ENCODE measurements around the gene ERRFI1.

ERRFI1 gene

DNA sequence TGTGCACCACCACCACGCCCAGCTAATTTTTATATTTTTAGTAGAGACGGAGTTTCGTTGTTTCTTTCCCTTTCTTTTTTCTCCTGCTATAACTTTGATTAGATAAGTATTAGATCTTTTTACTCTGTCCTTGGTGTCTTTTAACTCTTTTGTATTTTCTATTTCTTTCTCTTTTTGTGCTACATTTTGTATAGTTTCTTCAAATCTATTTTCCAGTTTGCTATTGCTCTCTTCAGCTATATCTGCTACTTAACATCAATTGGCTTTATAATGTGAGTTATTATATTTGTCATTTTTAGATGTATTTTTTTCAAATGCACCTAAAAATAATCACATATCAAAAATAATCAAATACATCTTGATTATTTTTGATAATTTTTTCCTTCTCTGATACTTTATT is 16.0 kb upstream of the ERRFI1 start:
- DNase-seq (ENCODE audit: low read depth) = no peak

DNA sequence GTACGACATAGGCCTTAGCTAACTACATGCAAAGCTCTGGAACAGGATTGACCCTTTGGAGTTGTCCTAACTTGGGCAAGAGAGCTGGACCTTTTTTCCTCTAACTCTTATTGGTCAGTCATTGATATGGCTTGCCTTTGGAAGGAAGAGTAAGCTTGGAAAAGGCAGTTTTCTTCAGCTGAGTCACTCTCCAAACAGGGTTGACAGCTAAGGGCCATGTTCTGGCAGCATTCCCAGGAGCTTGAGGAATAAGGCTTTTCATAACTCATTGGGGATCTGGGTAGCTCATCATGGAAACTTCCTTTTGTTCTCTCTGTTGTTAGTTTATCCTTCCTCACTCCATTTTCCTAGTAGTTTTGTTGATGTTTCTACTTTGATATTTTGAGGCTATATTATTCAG is 14.5 kb upstream of the ERRFI1 start:
- DNase-seq (ENCODE audit: low read depth) = no peak

DNA sequence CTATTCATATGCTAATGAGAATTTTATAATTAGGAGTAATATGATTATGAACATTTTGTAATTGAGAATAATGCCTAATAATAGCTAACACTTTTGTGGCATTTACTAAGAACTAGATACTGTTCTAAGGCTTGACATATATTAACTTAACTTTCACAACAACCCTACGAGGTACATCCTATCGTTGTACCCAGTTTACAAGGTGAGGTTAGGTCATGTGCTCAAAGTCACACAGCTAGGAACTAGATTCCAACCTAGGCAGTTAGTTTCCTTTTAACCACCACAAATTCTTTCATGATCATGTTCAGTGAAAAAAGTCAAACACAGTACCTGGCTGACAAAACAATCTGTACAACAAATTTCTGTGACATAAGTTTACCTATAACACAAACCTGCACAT is 13.0 kb upstream of the ERRFI1 start:
- no peak for DNase-seq (ENCODE audit: low read depth)

DNA sequence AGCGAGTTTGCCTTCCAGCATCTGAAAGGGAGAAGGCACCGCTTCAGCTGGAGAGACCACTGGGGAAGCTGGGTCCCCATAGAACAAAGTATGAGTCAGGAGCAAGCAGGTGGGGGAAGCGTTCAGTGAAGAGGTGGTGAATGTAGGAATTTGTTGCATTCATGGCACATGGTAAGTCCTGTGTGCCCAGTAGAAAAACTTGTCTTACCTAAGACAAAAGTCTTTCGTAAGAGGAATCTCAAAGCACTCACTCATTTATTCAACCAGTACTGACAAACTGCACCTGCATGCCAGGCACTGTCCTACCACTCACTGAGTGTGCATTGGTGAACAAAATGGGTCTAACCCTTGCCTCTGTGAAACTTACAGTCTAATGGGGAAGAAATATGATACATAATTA is 9.2 kb upstream of the ERRFI1 start:
- DNase-seq (ENCODE audit: low read depth) = no peak

DNA sequence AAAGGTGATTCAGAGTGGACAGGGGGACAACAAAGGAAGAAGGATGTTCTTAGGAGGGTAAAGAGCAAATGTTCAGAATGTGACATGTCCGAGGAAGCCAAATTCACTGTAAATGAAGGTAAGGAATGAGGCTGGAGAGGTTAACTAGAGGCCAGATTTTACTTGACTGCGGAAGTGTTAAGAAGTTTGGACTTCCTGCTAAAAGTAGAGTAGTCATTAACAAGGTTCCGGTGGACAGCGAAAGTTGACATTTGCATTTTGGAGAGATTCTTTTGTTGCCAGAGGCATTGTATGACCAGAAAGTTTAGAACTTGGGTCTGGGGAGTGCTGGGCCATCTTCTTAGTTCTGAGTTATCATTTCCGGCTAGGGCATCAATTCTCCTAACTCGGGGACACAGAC is 7.2 kb upstream of the ERRFI1 start:
- DNase-seq (ENCODE audit: low read depth) = no peak

DNA sequence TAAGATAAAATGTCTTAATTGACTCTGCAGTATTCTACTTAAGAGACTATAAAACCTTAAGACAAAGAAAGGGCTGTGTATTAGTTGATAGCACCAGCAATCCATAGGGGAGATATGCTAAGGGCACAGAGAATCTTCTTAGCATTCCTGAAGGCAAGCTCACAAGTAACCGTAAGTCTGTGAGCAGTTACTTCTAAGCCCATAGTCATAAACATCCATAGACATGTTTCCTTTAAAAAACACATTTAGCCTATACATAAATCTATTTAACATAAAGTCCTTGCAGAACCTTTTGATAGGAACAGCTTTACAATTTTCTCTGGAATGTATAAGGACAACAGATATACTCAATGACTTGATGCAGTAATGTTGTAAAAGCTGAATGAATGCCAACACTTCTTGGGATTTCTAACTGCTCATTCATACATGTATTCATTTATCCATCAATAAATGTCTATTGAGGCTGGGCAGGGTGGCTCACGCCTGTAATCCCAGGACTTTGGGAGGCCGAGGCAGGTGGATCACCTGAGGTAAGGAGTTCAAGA is 6.3 kb upstream of the ERRFI1 start:
- DNase-seq (ENCODE audit: low read depth) = no peak

DNA sequence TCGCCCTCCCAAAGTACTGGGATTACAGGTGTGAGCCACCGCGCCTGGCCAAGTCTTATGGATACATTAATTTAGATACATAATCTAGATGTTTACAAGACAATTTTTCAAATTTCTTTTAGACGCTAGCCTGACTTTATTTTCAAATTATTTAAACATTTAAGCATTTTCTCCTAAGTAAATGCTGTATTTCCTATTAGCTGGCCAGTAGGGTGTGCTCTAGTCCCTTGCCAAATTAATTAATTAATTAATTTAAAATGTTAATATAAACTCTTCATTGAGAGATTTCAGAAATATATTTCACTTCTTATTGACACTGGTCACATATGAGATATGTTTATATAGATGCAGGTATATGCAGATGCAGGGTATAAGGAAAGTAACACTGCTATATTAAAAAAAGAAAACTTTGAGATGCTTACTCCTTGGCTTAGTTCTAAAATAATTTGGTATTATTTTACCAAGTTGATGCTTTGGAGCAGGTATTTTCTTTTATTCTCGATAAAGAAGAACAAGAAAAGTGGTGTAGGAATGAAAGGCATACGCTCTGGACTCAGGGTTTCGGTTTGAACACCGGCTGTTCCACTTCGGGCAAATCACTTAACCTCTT is 5.2 kb upstream of the ERRFI1 start:
- DNase-seq (ENCODE audit: low read depth) = no peak

DNA sequence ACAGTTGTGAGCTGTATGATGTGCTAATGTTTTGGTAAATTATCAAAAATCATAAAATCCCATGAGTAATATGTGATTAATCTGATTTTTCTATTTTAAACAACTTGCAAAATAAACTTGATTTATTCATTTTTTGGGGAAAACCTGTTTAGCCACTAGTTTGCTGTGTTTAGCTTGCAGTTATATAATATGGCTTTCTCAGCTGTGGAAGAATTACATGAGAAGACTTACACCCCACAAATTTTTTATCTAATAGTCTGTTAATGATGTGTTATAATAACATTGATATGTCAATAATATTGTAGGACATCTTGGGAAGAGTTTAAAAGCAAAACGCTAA is 2.4 kb upstream of the ERRFI1 start:
- no peak for DNase-seq (ENCODE audit: low read depth)

DNA sequence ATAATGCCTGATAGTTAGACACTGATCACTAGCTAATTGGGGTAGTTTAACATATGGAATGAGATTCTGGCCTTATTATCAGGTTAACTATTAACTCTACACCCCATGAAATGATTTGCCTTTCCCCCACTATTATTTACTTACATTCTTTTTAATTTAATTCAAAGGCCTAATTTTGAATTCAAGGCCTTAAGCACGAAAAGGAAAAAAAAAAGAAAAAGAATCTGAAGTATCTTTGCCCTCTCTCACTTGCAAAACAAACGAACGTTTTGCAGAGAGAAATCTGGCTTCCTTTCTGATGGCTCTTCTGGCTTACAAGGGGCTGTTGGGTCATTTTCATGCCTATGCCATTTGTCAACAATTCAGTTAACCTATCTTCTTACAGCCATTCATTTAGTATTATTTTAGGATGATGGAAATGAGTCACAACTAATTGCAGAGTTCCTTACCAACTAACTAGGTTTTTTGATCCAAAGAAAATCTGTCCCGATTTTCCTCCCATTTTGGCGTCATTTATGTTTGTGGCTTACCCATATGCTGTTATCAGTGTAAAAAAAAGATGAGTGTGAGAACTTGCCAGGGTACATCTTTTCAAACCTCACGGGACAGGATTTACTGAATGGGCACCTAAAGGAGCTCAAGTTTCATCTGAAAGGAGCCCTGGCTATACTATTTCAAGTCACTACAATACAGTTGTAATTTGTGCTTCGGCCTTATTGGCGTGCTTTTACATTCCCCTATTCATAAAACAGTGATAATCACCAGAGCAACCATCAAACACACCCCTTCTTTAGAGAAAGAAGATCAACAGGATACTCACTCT is 1.9 kb upstream of the ERRFI1 start:
- DNase-seq (ENCODE audit: low read depth) = no peak

DNA sequence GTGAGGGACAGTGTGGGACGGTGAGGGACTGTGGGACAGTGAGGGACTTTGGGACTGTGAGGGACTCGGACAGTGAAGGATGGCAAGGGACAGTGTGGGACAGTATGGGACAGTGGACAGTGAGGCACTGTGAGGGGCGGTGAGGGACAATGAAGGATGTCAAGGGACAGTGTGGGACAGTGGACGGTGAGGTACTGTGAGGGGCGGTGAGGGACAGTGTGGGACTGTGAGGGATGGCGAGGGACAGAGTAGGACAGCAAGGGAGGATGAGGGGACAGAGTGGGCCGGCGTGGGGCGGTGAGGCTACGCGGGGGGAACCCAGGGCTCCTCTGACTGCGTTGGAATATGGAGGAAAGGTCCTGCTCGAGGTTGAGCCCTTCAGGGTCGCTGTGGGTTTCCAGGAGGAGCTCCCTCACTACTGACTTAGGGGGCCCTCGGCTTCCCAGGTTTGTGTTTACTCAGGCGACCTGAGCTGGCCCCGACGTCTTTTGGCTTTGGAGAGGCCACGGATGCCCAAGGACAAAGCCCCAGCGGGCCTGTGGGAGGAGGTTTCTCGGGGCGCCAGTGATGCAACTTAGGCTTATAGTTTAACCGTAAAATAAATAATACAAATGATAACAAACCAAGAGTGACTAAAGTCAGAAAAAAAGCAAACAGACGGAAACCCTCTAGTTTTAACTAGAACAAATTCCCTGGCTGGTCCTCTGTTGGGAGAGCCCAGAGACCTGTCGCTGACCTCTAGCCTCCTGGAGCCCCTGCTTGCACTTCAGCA is 1.1 kb upstream of the ERRFI1 start:
- no peak for DNase-seq (ENCODE audit: low read depth)

DNA sequence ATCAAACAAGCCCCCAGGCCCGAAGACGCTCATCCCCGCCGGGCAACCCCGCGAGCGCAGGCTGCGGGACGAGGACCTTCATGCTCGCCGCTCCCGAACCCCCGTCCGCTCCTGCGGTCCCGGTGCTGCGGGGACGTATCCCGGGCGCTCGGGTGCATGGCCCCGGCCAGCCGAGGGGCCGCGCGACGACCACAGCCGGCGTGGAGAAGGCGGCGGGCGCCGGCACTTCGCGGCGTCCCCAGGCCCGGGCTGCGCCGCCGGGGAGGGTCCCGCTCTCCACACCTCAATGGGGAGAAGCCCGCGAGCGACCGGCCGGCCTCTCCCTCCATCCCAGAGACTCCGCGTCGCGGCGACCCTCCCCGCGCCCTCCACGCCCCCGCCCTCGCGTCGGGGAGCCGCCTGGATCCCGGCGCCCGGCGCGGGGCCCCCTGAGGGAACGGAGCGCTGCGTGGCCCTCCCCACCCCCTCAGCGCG is 401 bp downstream of the ERRFI1 start:
- DNase-seq (ENCODE audit: low read depth) = no peak

DNA sequence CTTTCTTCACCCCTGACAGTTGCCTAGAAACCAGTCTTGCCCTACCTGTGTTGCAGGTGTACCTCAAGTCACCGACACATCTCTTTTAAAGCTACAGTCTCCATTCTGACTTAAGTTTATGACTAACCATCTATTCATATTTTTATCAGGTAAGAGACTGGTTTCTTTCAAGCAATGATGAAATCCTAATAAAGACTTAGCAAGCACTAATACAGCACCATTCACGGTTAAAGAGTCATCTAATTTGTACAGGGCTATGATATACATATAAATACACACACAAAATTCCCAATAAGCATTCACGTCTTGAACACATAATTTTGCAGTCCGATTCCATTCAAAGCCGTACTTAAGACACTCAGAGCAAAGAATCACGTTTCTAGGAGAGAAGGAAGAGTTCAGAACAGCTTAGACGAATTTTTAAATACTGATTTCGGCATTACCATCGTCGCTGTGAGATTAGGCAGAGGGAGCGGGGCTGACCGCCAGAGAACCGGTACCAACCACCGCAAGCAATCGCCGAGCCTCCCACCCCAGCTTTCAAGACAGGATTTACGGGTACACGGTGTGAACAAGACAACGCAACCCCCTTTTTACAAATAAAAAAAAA is 943 bp downstream of the ERRFI1 start:
- no peak for DNase-seq (ENCODE audit: low read depth)

DNA sequence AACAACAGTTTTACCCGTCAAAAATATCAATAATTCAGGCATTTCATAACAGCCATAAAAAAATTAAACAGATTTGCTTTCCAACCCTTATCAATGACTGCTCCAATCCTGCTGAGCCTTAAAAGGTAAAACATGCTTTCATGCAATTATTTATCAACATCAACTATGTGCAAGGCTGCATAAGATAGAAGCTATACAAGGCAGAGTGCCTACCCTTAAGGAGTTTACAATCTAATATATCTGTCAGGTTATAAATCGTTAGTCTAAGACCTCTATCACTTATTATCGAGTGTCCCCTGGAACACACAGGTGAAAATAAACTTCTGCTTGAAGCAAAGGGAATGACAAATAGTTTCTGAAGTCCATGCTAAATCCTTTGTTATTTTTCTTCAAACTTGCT is 1.8 kb downstream of the ERRFI1 start:
- DNase-seq (ENCODE audit: low read depth) = no peak

DNA sequence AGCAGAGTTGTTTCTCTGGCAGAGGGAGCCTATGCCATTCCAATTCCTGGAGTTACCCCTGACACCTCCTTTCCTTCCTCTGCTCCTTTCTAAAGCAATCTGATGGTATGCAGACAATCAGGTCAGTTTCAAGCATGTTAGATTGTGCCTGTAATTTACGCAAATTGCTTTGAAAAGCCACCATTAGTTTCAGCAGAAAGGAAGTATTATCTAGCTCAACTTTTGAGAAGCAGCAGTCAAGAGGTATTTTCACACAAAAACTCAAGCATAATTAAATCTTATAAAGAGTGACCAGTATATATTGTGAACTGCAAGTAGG is 2.2 kb downstream of the ERRFI1 start:
- no peak for DNase-seq (ENCODE audit: low read depth)

DNA sequence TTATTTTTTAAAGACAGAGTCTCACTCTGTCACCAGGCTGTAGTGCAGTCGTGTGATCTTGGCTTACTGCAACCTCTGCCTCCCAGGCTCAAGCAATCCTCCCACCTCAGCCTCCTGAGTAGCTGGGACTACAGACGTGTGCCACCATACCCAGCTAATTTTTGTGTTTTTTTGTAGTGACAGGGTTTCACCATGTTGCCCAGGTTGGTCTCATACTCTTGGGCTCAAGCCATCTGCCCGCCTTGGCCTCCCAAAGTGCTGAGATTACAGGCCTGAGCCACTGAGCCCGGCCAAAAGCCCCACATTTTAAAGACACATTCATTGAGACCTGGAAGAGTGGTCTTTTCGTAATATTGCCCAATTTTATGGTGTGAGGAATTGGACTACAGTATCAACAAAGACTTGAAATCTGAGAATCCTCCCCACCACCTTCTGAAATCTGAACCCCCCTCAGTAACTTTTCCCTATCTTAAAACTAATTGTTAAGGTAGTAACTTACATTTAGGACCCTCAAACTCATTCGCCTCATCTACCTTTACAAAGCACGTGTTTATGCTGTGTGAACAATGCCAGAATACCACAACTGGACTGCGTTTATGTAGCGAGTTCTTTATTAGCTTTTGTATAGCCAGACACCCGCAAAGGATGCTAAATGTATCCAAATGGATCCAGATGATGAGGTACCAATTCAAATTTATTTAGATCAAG is 2.7 kb downstream of the ERRFI1 start:
- DNase-seq (ENCODE audit: low read depth) = no peak

DNA sequence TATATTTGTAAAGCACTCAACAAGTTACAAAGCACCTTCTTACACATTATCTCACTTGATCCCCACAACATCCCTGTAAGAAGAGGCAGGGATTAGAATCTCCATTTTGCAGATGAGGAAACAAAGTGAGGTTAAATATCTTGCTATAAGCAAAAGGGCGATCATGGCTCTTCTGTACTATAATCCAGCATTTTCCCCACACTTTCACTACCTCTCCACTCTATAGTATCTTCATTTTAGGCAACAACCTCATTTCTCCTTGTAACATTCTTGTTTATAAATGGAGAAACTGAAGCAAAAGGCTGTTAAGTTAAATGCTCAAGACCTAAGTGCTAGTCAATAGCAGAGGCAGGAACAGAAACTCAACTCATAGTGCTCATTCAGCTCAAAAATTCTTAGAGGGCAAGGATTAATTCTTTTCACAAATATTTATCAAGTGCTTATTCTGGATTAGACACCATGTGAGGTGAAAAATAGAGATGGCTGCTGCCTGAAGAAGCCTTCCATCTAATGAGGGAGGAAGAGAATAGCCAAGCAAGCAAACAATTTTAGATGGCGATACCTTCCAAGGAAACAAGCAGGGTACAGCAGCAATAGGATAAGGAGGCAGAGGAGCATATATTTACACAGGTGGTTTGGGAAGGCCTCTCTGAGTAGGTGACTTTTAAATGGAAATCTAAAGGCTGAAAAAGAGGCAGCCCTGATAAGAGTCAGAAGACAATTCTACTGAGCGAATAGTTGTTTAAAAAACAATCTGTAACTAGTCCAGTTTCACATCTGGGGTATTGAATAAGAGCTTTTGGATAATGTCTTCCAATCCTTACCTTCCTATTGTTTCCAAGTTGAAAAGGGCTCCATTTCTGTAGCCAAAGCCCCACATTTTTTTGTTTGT is 3.5 kb downstream of the ERRFI1 start:
- no peak for DNase-seq (ENCODE audit: low read depth)

DNA sequence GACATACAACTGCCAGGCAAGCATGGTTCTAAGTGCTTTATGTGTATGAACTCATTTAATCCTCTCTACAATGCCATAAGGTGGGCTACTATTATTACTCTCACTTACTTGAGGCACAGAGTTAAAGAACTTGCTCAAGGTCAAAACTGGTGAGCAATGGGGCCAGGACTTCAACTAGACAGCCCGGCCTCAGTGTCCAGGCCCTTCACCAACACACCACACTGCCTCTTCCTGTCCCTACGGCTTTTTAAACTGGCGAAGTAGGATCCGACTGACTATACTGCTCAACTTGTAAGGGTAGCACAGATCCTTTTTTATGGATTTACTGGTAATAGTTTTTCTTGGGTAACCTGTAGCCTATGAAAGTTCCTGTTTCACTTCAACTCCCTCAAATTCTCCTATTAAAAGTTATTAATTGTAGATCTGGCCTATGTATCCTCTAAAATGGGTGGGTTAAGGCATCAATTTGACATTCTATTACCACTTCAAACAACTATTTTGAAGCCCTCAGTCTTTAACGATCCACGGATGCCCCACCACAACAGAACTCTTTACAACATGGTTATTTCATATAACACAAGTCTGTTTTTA is 4.3 kb downstream of the ERRFI1 start:
- no peak for DNase-seq (ENCODE audit: low read depth)

DNA sequence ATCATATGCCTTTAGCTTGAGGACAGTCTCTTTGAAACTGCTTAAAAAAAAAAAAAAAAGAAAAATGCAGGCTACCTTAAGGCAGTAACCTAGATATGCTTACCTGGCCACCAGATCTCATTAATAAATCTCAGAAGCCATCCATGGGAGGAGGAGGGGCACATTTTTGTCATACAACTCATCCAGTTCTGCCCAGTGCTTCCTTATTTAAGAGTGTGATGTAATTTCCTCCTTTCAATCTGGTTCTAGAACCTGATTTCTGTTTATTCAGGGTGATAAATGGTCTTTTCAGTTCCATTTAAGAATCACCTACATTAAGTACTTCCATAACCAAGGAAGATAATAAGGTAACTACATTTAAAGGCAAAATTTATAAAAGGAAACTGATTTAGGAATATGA is 6.1 kb downstream of the ERRFI1 start:
- DNase-seq (ENCODE audit: low read depth) = no peak

DNA sequence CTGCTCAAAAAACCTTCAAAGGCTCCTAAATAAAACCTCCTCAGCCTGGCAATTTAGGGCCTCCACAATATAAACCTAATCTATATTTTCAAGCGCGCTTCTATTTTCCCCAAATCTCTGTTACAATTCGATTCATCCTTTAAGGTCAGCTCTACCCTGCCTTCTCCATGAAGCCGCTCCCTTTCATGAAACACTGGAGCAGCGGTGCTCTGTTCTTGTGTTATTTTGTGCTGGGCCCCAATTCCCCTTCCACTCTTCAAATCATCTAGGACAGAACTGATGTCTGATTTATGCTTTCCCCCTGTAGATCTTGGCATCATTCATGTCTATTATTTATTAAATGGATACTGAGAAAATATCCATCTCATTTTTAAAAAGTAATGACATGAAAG is 6.9 kb downstream of the ERRFI1 start:
- DNase-seq (ENCODE audit: low read depth) = no peak

DNA sequence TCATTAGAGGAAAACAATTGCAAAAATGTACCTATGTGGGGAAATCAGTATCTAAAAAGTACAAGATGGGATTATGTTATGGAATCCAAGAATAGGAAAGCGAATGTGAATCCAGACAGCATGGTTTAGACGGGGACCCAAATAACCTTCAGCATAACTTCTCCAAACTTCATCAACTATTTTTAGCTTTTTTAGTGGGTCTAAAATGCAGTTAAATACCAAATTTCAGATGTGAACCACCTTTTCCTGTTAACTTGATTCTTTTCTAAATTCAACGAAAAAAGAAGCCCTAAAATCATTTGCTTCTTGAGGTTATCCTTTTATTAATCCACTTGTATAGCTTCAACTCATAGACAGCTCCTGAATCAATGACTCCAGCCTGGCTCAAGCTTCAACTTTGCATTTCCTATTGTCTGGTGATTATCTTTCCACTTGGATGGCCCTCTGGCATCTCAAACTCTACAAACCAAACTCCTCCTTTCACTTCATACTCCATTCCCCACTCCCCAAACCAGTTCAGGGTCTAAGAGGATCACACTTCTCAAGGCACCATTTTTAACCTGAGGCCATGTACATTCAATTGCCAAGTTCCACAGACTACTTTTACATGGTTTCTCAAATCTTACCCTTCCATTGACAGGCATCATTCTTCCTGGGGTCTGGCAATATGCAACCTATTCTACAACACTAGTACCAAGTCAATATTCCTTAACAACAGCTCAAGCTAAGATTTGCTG is 7.4 kb downstream of the ERRFI1 start:
- DNase-seq (ENCODE audit: low read depth) = no peak

Data from stimulated activated CD8-positive, alpha-beta memory T cell treated with anti-CD3 and anti-CD28 coated beads, Interleukin-12 subunit alpha, Interleukin-12 subunit beta, amount 100 ng/mL, for 4 hours (primary cell).